NCI-H345 treated with DMSO at 0.1 percent for 48 hours (cell line): Measurements from ENCODE around the gene ADH5.
"Not testable (repeated sequence)": the region's sequence is repeated elsewhere in the genome, so short reads cannot be mapped to it uniquely, and the experiment has no call there.

Experiments
- DNase-seq: peaks from one replicate; lab custom pipeline; 2025; ENCODE audit not compliant: unreplicated experiment; lab: John Stamatoyannopoulos, UW

ADH5 gene

GRCh38 chr4:99088481-99089365 lies at the start of gene ADH5:
Gene ADH5 (minus strand): TSS chr4:99088788. CDS start chr4:99088700, 88 bp downstream.
- peak; percentile 68 for DNase-seq

- DNase-seq, result no peak
Observed at GRCh38 chr4:99136329-99136728, 47.7 kb upstream of the ADH5 start.

GRCh38 chr4:99135541-99136162 lies 47.1 kb upstream of the ADH5 start:
- DNase-seq, result no peak

GRCh38 chr4:99134586-99134985 lies 46.0 kb upstream of the ADH5 start:
- DNase-seq, result no peak

DNA sequence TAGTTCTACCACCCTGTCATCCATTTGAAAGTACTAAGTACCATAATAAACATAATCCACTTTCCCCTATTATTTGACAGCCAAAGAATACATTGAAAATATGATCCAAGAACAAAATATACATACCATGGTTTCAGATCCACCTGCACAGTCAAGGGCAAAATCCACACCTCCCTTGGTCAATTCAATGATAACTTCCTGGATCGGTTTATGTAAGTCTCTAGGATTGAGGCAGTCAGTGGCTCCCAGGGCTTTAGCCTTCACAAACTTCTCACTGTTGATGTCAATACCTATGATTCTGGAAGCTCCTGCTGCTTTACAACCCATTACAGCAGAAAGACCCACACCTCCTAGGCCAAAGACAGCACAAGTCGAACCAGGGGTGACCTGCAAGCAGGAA lies 42.8 kb upstream of the ADH5 start:
- DNase-seq, result no peak

GRCh38 chr4:99126376-99126775 lies 37.8 kb upstream of the ADH5 start:
- DNase-seq, result no peak

DNA sequence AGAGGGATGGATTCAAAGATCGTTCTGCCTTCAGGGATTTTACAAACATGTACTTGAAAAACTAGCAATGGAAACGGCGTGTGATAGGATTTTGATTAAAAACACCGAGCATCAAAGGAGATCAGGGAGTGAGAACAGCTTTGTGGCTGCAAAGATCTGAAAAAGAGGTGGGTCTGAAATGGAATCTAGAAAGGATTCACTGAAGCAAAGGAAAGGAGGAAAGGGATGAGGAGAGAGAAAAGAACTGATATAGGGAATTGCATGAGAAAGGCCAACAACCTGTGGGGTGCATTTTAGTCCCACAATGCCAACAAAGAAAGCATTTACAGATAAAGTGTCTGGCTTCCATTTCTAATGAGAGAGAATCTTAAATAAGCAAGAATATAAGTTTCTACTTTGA lies 32.4 kb upstream of the ADH5 start:
- DNase-seq, result no peak

DNA sequence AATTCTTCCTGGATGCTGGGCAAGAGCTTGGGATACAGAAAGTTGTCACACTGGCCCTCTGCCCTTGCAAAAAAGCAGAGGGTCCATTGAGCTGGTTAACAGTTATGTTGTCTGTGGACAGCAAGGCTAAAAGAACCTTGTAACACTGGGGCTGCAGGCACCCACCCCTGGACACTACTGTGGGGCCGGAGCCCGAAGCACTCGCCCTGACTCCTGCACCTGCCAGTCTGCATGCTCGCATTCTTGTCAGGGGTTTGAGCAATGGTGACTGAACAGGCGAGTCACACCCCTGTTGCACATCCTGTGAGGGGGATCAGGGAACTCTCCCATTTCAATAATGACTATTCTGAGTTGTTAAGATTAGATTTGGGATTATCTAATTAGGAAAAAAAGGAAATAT lies 31.9 kb upstream of the ADH5 start:
- no peak for DNase-seq

DNA sequence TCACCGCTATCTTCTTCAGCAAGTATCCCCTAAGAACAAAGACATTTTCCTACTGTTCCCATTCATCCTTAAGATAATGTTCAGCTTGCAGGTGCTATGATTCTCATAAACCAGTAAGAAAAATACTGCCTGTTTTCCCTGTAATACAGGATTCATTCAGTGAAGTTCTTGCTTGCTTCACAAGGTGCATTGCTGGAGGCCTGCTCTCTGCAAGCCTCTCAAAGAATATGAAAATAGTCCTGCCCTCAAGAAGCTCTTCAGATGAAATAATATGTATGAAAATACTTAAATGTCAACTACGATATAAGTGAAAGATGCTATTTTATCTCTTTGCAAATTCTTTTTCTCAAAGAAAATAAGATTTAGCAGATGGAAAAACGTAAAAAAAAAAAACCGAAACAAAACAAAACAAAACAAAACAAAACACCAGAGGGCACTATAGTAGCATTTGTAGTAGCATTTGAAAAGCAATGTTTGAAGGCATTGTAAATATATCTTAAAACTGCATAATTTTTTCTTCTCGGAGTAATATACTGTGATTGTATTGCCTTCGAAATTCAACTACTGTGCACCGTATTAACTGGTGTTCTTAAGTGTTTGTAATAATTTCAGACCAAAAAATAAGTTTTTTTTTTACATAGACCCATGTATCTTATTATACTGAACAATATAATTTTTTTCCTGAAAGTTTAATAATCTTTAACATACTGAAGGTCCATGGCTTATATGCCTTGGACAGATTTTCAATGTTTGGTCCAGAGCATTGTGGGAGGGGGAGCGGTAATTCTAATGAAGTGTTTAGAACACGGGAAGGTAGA lies 29.5 kb upstream of the ADH5 start:
- DNase-seq, result no peak

GRCh38 chr4:99117122-99117841 lies 28.7 kb upstream of the ADH5 start:
- DNase-seq, result not testable (repeated sequence)

- not testable (repeated sequence) for DNase-seq
Observed at GRCh38 chr4:99109286-99109685, 20.7 kb upstream of the ADH5 start.

DNA sequence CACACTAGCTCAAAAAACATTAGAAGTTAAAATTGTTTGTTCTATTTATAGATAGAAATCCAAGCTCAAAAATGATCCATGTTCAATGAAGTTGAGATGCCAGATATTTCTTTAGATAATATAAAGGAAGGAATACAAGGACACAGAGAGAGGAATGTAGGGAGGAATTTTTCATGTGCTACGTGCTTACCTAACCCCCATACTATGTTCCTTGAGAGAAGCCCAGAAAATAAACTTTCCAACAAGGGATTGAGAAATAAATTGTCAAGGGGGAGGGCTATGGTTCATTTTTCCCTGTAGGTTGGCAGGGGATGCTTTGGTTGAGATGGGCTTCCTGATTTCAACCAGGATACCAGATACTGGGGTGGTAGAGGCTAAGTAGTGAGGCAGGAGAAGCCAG lies 15.6 kb upstream of the ADH5 start:
- no peak for DNase-seq

DNA sequence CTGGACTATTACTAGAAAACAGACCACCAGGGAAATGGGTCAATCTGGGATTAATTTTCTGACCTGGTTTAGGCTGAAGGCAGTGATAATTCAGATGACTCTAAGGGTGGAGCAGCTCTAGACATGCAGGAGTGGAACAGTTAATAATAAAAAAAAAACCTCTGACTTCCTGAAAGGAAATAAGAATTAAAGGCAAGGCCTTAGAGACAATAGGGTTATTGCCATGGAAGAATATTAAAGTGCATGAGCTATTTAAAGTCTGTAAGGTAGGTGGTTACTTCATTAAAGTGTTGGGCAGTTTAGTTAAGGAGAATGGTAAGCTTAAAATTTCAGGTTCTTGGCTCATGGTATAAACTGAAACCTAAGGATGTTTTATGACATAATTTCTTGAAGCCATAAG lies 14.6 kb upstream of the ADH5 start:
- no peak for DNase-seq

DNA sequence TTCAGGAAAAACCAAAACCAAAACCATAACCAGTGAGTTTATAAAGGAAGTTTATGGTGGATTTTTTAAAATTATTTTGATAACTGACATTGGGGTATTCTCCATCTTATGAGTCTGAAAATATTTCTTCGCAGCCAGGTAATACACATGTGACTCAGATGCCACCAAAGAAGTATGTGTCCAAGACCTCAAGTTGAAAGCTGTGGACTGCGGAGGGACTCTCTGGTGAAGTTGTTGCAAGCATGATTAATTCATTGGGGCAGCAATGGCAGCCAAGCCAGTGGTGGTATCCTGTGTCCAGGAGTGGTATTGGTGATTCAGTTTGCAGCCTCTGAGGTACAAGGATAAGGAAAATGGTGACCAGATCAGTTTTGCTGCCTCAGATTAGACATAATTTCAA lies 14.0 kb upstream of the ADH5 start:
- no peak for DNase-seq

DNA sequence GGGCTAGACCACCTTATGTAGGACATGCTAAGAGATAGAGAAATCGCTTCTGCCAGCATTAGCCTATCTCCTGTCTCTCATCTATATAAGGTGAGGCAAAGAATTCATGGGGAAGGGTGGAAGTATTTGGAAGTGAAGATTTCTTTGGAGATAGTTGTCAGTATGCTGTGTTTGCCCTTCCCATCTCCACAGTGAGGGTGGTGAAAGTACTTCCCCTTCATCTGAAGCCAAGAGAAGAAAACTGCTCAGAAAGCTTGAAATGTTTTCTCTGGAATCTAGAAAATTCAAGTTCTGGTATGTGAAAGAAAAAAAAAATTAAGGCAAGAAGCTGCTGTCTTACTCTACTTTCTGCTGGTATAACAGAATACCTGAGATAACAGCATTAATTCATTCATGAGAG lies 12.3 kb upstream of the ADH5 start:
- DNase-seq, result no peak

DNA sequence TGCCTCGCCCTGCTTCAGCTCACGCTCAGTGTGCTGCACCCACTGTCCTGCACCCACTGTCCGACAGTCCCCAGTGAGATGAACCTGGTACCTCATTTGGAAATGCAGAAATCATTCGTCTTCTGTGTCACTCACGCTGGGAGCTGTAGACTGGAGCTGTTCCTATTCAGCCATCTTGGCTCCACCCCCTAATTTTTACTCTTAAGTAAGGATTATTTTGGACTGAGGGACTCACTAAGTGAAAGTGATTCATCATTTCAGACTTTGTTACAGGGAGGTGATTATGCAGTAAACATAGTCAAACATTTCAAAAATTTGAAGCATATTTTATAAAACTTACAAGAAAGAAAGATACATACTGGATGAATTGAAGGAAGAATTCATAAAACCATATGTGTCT lies 11.2 kb upstream of the ADH5 start:
- DNase-seq, result not testable (repeated sequence)

DNA sequence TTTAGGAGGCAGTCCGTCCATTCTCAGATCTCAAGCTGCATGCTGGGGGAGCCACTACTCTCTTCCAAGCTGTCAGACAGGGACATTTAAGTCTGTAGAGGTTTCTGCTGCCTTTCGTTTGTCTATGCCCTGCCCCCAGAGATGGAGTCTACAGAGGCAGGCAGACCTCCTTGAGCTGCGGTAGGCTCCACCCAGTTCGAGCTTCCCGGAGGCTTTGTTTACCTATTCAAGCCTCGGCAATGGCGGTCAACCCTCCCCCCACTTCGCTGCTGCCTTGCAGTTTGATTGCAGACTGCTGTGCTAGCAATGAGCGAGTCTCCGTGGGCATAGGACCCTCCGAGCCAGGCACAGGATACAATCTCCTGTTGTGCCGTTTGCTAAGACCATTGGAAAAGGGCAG lies 10.7 kb upstream of the ADH5 start:
- DNase-seq, result no peak

DNA sequence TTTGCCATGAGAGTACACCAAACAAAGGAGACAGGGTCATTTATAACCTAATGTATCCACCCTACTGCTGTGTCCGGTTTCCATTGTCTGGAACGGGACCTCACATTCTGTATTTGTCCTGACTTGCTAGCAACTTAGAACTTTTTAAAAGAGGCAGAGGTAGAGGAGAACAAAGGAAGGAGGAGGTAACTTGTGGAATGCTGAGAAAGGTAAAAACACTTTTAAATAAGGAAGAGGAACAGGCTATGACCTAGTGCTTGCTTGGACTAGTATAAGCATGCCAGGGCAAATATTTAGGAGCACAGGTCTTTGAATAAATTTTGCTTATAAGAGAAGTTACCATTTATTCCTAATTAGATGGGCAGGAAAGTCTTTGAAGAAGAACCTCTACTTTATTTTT lies 3.3 kb upstream of the ADH5 start:
- DNase-seq, result not testable (repeated sequence)

GRCh38 chr4:99091216-99091575 lies 2.6 kb upstream of the ADH5 start:
- DNase-seq, result no peak

DNA sequence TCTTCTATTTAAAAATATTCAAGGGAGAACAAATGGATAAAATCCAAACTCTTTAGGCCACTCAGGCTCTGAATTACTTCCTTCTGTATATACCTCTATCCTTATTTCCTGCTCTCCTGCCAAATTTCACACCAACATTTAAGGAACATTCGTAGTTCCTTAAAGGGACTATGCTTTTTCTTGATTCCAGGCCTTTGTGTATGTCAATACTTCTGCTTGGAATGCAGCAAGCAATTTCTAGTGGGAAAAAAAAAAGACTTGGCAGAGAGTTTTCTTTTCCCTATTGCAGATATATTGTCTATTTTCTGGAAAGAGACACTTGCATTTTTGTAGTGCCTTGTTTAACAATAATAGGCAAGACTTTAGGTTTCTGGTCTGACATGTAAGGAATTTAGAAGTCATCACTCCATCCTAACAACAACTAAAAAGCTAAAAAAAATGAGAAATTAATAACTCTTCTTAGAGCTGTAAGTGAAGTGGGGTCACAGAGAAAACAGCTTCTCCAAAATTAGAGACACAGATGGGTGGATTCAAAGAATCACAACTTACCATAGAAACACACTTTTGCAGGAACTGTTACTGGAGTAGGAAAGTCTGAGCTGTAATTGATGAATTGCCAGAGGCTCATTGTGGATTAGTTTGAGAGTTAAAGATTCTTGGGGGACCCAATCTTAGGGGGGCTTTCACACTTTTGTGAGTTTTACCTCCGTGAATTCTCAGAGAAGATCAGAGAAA lies 2.1 kb upstream of the ADH5 start:
- no peak for DNase-seq
